Sigmoid colon (tissue), 4 donors: ENCODE data around the gene SH3RF3.

Experiments used
- POLR2A ChIP-seq, 2 donors: fragments of 450-650 bp; IDR thresholded peaks; one replicate each; pipeline ENCODE4 v1.6.1; 2016; ENCODE audit warnings: antibody characterized with exemption in 2 of 2, mild to moderate bottlenecking in 2 of 2, moderate library complexity in 2 of 2
- POLR2AphosphoS5 ChIP-seq, 4 donors: sonication (generic); formaldehyde crosslinking; IDR thresholded peaks; one replicate each; pipeline ENCODE4 v1.6.1; 2017; ENCODE audit warnings: antibody characterized with exemption in 4 of 4
- TF ChIP-seq, protein P1 (sequence below), 4 experiments: fragments of 450-650 bp in 3 of 4; fragments of 200-600 bp in 1 of 4; IDR thresholded peaks; one replicate each; pipeline ENCODE4 v1.5.1; 2016 to 2019; ENCODE audit warnings: antibody characterized with exemption in 4 of 4, mild to moderate bottlenecking in 3 of 4, moderate library complexity in 2 of 4

DNA sequence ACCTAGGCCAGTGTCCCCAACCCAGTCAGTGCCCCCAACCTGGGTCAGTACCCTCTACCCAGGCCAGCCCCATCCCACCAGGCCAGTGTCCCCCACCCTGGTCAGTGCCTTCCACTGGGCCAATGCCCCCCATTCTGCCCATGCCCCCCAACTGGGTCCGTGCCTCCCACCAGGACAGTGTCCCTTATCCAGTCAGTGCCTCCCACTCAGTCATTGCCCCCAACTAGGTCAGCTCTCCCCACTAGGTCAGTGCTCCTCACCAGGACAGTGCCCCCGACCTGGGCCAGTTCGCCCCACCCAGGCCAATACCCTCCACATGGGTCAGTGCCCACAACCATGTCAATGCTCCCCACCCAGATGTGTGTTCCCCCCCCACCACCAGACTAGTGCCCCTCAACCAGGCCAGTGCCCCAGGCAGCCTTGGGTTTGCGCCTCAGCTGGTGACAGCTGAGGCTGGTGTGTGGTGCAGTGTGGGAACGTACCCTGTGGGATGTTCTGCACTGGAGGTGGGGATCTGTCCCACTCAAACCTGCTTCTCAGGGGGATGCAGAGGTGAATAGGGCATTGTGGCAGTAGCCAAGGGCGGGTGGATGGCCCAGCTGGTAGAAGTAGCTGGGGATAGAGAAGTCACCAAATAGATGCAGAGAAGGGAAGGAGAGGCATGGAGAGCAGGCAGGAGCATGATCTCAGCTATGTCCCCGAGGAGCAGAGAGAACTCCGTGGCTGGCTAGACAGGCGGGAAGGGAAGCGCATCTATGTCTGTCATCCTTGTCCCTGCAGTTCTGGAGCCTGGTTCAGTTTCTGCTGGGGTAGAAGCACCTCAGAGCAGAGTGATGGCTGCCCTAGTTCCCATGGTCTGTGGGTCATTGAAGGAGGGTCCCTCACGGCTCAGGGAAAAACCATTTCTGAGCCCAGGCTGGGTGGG is 168.8 kb downstream of the SH3RF3 start:
- TF ChIP-seq, protein P1, sequence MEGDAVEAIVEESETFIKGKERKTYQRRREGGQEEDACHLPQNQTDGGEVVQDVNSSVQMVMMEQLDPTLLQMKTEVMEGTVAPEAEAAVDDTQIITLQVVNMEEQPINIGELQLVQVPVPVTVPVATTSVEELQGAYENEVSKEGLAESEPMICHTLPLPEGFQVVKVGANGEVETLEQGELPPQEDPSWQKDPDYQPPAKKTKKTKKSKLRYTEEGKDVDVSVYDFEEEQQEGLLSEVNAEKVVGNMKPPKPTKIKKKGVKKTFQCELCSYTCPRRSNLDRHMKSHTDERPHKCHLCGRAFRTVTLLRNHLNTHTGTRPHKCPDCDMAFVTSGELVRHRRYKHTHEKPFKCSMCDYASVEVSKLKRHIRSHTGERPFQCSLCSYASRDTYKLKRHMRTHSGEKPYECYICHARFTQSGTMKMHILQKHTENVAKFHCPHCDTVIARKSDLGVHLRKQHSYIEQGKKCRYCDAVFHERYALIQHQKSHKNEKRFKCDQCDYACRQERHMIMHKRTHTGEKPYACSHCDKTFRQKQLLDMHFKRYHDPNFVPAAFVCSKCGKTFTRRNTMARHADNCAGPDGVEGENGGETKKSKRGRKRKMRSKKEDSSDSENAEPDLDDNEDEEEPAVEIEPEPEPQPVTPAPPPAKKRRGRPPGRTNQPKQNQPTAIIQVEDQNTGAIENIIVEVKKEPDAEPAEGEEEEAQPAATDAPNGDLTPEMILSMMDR (IDR thresholded peaks at IDR 0.05): no peak
- TF ChIP-seq POLR2AphosphoS5 (IDR thresholded peaks at IDR 0.05): no peak
- no peak for TF ChIP-seq POLR2A (IDR thresholded peaks at IDR 0.05)
